Mesendoderm (in vitro differentiated cells): ENCODE data around the gene FGF22.

ENCODE experiments used
- DNase-seq: peaks from one replicate; pipeline ENCODE4 v3.0.0; 2013
- H2AK5ac ChIP-seq: 2 replicates; pipeline ENCODE4 v1.6.1; 2013; ENCODE audit warnings: low read length, inconsistent platforms
- H2BK120ac ChIP-seq: 2 replicates; pipeline ENCODE4 v1.6.1; 2013; ENCODE audit warnings: low read depth, mild to moderate bottlenecking, low read length, moderate library complexity, mixed read lengths
- H2BK15ac ChIP-seq: replicated peaks from 2 replicates; pipeline ENCODE4 v1.6.1; 2013; ENCODE audit warnings: low read depth, mild to moderate bottlenecking, moderate library complexity
- H2BK5ac ChIP-seq: 2 replicates; pipeline ENCODE4 v1.6.1; 2013; ENCODE audit warnings: low read length, inconsistent platforms
- H3K18ac ChIP-seq: 2 replicates; pipeline ENCODE4 v1.6.1; 2013; ENCODE audit warnings: mild to moderate bottlenecking, low read length, mixed read lengths
- H3K23ac ChIP-seq: one replicate; pipeline ENCODE4 v1.6.1; 2013; ENCODE audit warnings: low read length
- H3K27ac ChIP-seq: 2 replicates; pipeline ENCODE4 v1.5.1; 2013; ENCODE audit warnings: low read depth, mild to moderate bottlenecking, inconsistent platforms, low read length, moderate library complexity
- H3K27me3 ChIP-seq: 2 replicates; pipeline ENCODE4 v1.6.1; 2013; ENCODE audit warnings: low read length, control low read depth, mild to moderate bottlenecking, inconsistent platforms; ENCODE audit not compliant: insufficient read depth, poor library complexity
- H3K36me3 ChIP-seq: 2 replicates; pipeline ENCODE4 v1.6.1; 2013; ENCODE audit warnings: low read length, inconsistent platforms; ENCODE audit not compliant: control insufficient read depth, insufficient read depth
- H3K4ac ChIP-seq: one replicate; pipeline ENCODE4 v1.6.1; 2013; ENCODE audit warnings: low read depth, mild to moderate bottlenecking, low read length, moderate library complexity
- H3K4me1 ChIP-seq: 2 replicates; pipeline ENCODE4 v1.6.1; 2013; ENCODE audit warnings: low read depth, low read length, inconsistent platforms; ENCODE audit not compliant: control insufficient read depth
- H3K4me2 ChIP-seq: 2 replicates; pipeline ENCODE4 v1.6.1; 2013; ENCODE audit warnings: low read length
- H3K4me3 ChIP-seq: 2 replicates; pipeline ENCODE4 v1.5.1; 2013; ENCODE audit warnings: mild to moderate bottlenecking, low read length
- H3K56ac ChIP-seq: one replicate; pipeline ENCODE4 v1.6.1; 2013; ENCODE audit warnings: low read length
- H3K79me1 ChIP-seq: 2 replicates; pipeline ENCODE4 v1.6.1; 2013; ENCODE audit warnings: low read length, inconsistent platforms
- H3K79me2 ChIP-seq: 2 replicates; pipeline ENCODE4 v1.6.1; 2013; ENCODE audit warnings: mild to moderate bottlenecking, low read length; ENCODE audit not compliant: control insufficient read depth, insufficient read depth
- H3K9ac ChIP-seq: 2 replicates; pipeline ENCODE4 v1.6.1; 2013; ENCODE audit warnings: low read length, inconsistent platforms
- H4K5ac ChIP-seq: one replicate; pipeline ENCODE4 v1.6.1; 2013; ENCODE audit warnings: low read length
- H4K8ac ChIP-seq: one replicate; pipeline ENCODE4 v1.6.1; 2013; ENCODE audit warnings: low read depth, mild to moderate bottlenecking, control low read depth, low read length, moderate library complexity
- WGBS: extraction: QIAGEN DNeasy Blood & Tissue Kit; methylation state at CpG from one replicate; pipeline ENCODE4 v1.1.7; 2013; ENCODE audit warnings: low lambda C conversion rate, missing lambda C conversion rate; ENCODE audit not compliant: insufficient coverage; ENCODE audit errors: extremely low coverage; 5-methylcytosine and 5-hydroxymethylcytosine counted together

The FGF22 gene

GRCh38 chr19:653425-653824, 13.7 kb downstream of the FGF22 start:
- H3K9ac ChIP-seq = no peak overlapping the region
- H3K4ac ChIP-seq = no peak overlapping the region
- no peak overlapping the region for H3K18ac ChIP-seq

DNA sequence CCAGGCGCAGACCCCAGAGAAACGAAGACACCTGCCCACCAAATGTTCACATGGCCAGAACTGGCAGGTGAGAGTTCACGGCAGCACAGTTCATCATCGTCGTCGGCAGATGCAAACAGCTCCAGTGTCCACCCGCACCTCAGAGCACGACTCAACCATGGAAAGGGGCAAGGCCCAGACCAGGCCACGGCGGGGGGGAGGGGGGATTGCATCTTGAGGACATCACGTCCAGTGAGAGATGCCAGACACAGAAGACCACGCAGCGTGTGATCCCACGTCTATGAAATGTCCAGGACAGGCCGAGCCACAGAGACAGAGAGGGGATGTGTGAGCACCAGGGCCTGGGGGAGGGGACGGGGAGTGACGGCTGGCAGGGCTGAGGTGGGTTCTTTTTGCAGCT, 16.0 kb downstream of the FGF22 start:
- Histone ChIP-seq H3K27ac (no peak overlapping the region), H3K56ac (no peak overlapping the region), H3K4me3 (no peak overlapping the region), H2BK120ac (no peak overlapping the region), H3K79me2 (peaks cover 78% of the 10 kb centered on the region), H3K36me3 (peaks cover 1% of the 10 kb centered on the region), H4K8ac (no peak overlapping the region), H3K4ac (no peak overlapping the region), H3K4me1 (no peaks in the 10 kb centered on the region), H3K18ac (no peak overlapping the region), H2BK5ac (no peak overlapping the region), H3K79me1 (peaks cover 4% of the 10 kb centered on the region), H2BK15ac (no peak overlapping the region), H4K5ac (no peak overlapping the region), H2AK5ac (no peak overlapping the region), H3K23ac (no peak overlapping the region), H3K4me2 (no peak overlapping the region), H3K27me3 (no peaks in the 10 kb centered on the region), H3K9ac (no peak overlapping the region)
- DNase-seq = no peak
- no CpG with 5 or more reads among the region's 17 CpGs for WGBS

More at GRCh38 chr19:653425-653824, 13.7 kb downstream of the FGF22 start:
- Histone ChIP-seq H3K79me2 (peaks cover 56% of the 10 kb centered on the region), H2BK120ac (no peak overlapping the region), H3K4me2 (no peak overlapping the region), H3K4me3 (no peak overlapping the region), H3K56ac (no peak overlapping the region), H3K4me1 (no peaks in the 10 kb centered on the region), H3K27me3 (no peaks in the 10 kb centered on the region), H2AK5ac (no peak overlapping the region), H4K5ac (no peak overlapping the region), H3K79me1 (peaks cover 4% of the 10 kb centered on the region), H2BK15ac (no peak overlapping the region), H3K27ac (no peak overlapping the region), H4K8ac (no peak overlapping the region), H3K36me3 (peaks cover 3% of the 10 kb centered on the region), H3K23ac (no peak overlapping the region), H2BK5ac (no peak overlapping the region)
- DNase-seq = no peak
- WGBS = no CpG with 5 or more reads among the region's 17 CpGs

- peaks cover 91% of the 10 kb centered on the region for H3K79me2 ChIP-seq
- no peak overlapping the region for H4K5ac ChIP-seq
- H3K4me3 ChIP-seq = no peak overlapping the region
- H3K4ac ChIP-seq = no peak overlapping the region
- no peak overlapping the region for H4K8ac ChIP-seq
- no peak overlapping the region for H3K9ac ChIP-seq
- no peak for DNase-seq
- H3K18ac ChIP-seq = no peak overlapping the region
- no peaks in the 10 kb centered on the region for H3K27me3 ChIP-seq
- H3K27ac ChIP-seq = no peak overlapping the region
- H3K4me1 ChIP-seq = peaks cover 2% of the 10 kb centered on the region
- H3K79me1 ChIP-seq = peaks cover 4% of the 10 kb centered on the region
- H2AK5ac ChIP-seq = no peak overlapping the region
- no peak overlapping the region for H3K4me2 ChIP-seq
- H3K56ac ChIP-seq = no peak overlapping the region
- no peak overlapping the region for H2BK5ac ChIP-seq
- H2BK15ac ChIP-seq = no peak overlapping the region
- no peak overlapping the region for H3K23ac ChIP-seq
- no peaks in the 10 kb centered on the region for H3K36me3 ChIP-seq
- no peak overlapping the region for H2BK120ac ChIP-seq
- no CpG with 5 or more reads among the region's 43 CpGs for WGBS
Measured at GRCh38 chr19:656751-657559, 17.3 kb downstream of the FGF22 start.

GRCh38 chr19:657611-658010, 17.9 kb downstream of the FGF22 start:
- H3K18ac ChIP-seq = no peak overlapping the region
- no peak overlapping the region for H3K9ac ChIP-seq
- peaks cover 4% of the 10 kb centered on the region for H3K79me1 ChIP-seq
- H2BK120ac ChIP-seq = no peak overlapping the region
- H3K27ac ChIP-seq = no peak overlapping the region
- H2BK5ac ChIP-seq = no peak overlapping the region
- H3K23ac ChIP-seq = no peak overlapping the region
- no peak overlapping the region for H2BK15ac ChIP-seq
- WGBS = no CpG with 5 or more reads among the region's 19 CpGs
- no peaks in the 10 kb centered on the region for H3K27me3 ChIP-seq
- peaks cover 2% of the 10 kb centered on the region for H3K4me1 ChIP-seq
- H3K79me2 ChIP-seq = peaks cover 95% of the 10 kb centered on the region
- H3K4me2 ChIP-seq = no peak overlapping the region
- no peak overlapping the region for H2AK5ac ChIP-seq
- H3K4me3 ChIP-seq = no peak overlapping the region
- no peak overlapping the region for H4K5ac ChIP-seq
- no peak overlapping the region for H3K56ac ChIP-seq
- no peak overlapping the region for H3K4ac ChIP-seq
- no peak overlapping the region for H4K8ac ChIP-seq
- no peak for DNase-seq
- H3K36me3 ChIP-seq = no peaks in the 10 kb centered on the region

- no peaks in the 10 kb centered on the region for H3K27me3 ChIP-seq
- no peak overlapping the region for H3K23ac ChIP-seq
- H3K79me2 ChIP-seq = peaks cover 92% of the 10 kb centered on the region
- H4K5ac ChIP-seq = no peak overlapping the region
- H3K4me3 ChIP-seq = no peak overlapping the region
- H2BK5ac ChIP-seq = no peak overlapping the region
- H3K4me2 ChIP-seq = no peak overlapping the region
- H2BK120ac ChIP-seq = no peak overlapping the region
- H3K4me1 ChIP-seq = peaks cover 2% of the 10 kb centered on the region
- WGBS = no CpG with 5 or more reads among the region's 33 CpGs
- H3K27ac ChIP-seq = no peak overlapping the region
- no peak overlapping the region for H3K18ac ChIP-seq
- H2AK5ac ChIP-seq = no peak overlapping the region
- DNase-seq = no peak
- H3K79me1 ChIP-seq = peaks cover 4% of the 10 kb centered on the region
- no peak overlapping the region for H3K4ac ChIP-seq
- no peak overlapping the region for H4K8ac ChIP-seq
- no peak overlapping the region for H3K9ac ChIP-seq
- no peak overlapping the region for H2BK15ac ChIP-seq
- H3K36me3 ChIP-seq = no peaks in the 10 kb centered on the region
- H3K56ac ChIP-seq = no peak overlapping the region
Measured at GRCh38 chr19:658059-658839, 18.6 kb downstream of the FGF22 start.
